Suppressor macrophage treated with lipopolysaccharide for 1 hour (primary cell): ENCODE results near the gene EXD1.
"Not testable (repeated sequence)": the region's sequence is repeated elsewhere in the genome, so short reads cannot be mapped to it uniquely, and the experiment has no call there.

Source experiments
- DNase-seq, 3 donors: peaks; one replicate each; pipeline ENCODE4 v3.0.0-alpha.2; 2020 to 2022

The EXD1 gene

DNA sequence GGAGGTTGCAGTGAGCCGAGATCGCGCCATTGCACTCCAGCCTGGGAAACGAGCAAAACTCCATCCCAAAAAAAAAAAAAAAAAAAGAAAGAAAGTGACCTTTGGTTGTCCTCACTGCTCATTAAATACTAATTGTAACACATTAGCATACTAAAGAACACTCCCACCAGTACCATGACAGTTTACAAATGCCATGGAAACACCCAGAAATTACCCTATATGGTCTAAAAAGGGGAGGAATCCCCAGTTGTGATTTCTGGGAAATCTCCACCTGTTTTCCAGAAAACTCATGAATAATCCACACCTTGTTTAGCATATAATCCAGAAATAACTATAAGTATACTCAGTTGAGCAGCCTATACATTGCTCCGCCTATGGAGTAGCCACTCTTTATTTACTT, 90.9 kb downstream of the EXD1 start:
- no peak for DNase-seq

DNA sequence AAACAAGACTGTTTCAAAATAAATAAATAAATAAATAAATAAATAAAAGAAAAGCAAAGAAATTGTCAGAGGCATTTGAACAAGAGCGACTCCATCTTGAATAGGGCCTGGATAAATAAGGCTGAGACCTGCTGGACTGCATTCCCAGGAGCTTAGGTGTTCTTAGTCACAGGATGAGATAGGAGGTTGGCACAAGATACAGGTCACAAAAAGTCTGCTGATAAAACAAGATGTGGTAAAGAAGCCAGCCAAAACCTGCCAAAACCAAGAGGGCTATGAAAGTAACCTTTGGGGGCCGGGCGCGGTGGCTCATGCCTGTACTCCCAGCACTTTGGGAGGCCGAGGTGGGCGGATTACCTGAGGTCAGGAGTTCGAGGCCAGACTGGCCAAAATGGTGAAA, 91.4 kb downstream of the EXD1 start:
- not testable (repeated sequence) for DNase-seq

DNA sequence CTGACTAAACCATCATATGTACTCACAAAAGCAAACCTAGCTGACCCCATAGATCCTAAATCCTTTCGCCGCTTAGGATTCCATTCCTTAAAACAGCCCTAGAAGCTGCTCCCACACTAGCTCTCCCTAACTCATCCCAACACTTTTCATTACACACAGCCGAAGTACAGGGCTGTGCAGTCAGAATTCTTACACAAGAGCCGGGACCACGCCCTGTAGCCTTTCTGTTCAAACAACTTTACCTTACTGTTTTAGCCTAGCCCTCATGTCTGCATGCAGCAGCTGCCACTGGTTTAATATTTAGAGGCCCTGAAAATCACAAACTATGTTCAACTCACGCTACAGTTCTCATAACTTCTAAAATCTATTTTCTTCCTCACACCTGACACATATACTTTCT, 95.0 kb downstream of the EXD1 start:
- not testable (repeated sequence) for DNase-seq

DNA sequence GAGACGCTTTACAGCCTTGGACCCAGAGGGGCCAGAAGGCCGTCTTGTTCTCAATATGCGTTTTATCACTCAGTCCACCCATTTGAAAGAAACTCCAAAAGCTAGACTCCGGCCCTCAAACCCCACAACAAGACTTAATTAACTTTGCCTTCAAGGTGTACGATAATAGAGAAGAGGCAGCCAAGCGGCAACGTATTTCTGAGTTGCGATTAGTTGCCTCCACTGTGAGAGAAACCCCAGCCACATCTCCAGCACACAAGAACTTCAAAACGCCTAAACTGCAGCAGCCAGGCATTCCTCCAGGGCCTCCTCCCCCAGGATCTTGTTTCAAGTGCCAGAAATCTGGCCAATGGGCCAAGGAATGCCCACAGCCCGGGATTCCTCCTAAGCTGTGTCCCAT, 97.1 kb downstream of the EXD1 start:
- DNase-seq = no peak
